Mammary epithelial cell (primary cell): ENCODE measurements around the gene MAPT.

Experiments used
- CTCF ChIP-seq, 2 donors: IDR thresholded peaks in 1 of 2; conservative IDR thresholded peaks in 1 of 2; 2 replicates each; pipeline ENCODE4 v1.5.1; 2011 to 2012; ENCODE audit warnings: inconsistent platforms in 2 of 2, low read length in 2 of 2, mild to moderate bottlenecking in 2 of 2, control low read depth in 1 of 2, low read depth in 1 of 2; ENCODE audit not compliant: insufficient read depth in 1 of 2; ENCODE audit errors: extremely low read depth in 1 of 2
- EZH2 ChIP-seq: IDR thresholded peaks from 2 replicates; pipeline ENCODE4 v1.6.1; 2012; ENCODE audit warnings: low read length, inconsistent platforms, borderline replicate concordance

- TF ChIP-seq CTCF (conservative IDR thresholded peaks at IDR 0.05 in 1 of 2, IDR thresholded peaks at IDR 0.05 in 1 of 2; ENCODE audit: extremely low read depth in 1 of 2, insufficient read depth in 1 of 2, low read depth in 1 of 2, low read length in 2 of 2) (no peak), EZH2 (no peak)
These were observed 46.6 kb upstream of the MAPT start for GRCh38 chr17:45847747-45848146.
